Measurements from ENCODE around the gene GNAT2. TPM values are rescaled to one million over a fixed set of nuclear protein-coding genes. Genes with fewer than 3 reads are reported as not detected.

GNAT2 gene
- total RNA-seq, 6 experiments from 2014 or later: 0.11 to 0.40 (median 0.34) TPM; not detected in 3

DNA sequence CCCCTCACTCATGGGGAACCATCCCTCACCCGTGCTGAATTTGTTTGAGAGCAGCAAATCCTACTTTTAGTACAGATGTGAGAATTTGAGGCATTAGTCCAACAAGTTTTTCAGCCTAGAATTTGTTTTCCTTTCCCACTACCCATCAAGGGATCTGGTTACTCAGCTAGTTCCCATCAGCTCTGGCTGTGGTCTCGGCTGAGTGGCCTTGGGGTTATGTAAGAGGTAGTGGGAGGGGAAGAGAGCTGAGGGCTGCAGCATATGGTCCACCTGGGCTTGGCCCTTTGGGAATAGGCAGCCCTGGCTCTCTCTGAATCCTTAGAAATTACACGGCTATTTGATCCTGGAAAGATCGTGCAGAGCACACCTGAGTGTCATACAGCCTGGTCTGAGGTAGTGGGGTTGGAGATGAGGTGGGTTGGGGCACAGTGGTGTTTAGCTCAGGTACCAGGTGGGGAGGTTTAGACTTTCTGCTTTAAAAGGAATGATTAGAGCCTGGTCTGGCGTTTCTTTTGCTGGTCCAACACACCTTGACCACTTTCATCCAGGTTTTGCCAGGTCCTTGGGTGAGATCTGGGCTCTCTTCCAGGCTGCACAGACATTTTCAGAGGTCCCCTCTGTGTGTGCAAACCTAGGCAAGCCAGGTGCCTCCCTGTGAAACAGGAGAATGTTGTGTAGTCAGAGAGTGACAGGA lies 40.7 kb upstream of the GNAT2 start:
- Mint-ChIP-seq H3K4me3 (no peak overlapping the region), H3K27ac (no peak overlapping the region), H3K9me3 (no peaks in the 10 kb centered on the region), H3K27me3 (ENCODE audit: insufficient read depth) (no peaks in the 10 kb centered on the region; the same call in 1 of the 2 replicates), H3K36me3 (ENCODE audit: low read depth) (0 out of 2 replicates have a peak, but pooled peaks cover 9% of the 10 kb centered on the region), H3K4me1 (ENCODE audit: low read depth) (peaks cover 30% of the 10 kb centered on the region)
- DNase-seq: no peak
- TF ChIP-seq, protein P1, sequence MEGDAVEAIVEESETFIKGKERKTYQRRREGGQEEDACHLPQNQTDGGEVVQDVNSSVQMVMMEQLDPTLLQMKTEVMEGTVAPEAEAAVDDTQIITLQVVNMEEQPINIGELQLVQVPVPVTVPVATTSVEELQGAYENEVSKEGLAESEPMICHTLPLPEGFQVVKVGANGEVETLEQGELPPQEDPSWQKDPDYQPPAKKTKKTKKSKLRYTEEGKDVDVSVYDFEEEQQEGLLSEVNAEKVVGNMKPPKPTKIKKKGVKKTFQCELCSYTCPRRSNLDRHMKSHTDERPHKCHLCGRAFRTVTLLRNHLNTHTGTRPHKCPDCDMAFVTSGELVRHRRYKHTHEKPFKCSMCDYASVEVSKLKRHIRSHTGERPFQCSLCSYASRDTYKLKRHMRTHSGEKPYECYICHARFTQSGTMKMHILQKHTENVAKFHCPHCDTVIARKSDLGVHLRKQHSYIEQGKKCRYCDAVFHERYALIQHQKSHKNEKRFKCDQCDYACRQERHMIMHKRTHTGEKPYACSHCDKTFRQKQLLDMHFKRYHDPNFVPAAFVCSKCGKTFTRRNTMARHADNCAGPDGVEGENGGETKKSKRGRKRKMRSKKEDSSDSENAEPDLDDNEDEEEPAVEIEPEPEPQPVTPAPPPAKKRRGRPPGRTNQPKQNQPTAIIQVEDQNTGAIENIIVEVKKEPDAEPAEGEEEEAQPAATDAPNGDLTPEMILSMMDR (IDR thresholded peaks at IDR 0.05): no peak

GRCh38 chr1:109659145-109659544 lies 39.7 kb upstream of the GNAT2 start:
- Mint-ChIP-seq H3K4me1 (ENCODE audit: low read depth) (peaks cover 26% of the 10 kb centered on the region), H3K9me3 (no peaks in the 10 kb centered on the region), H3K27ac (no peak overlapping the region), H3K27me3 (ENCODE audit: insufficient read depth) (no peaks in the 10 kb centered on the region; the same call in 1 of the 2 replicates), H3K36me3 (ENCODE audit: low read depth) (0 out of 2 replicates have a peak, but pooled peaks cover 9% of the 10 kb centered on the region), H3K4me3 (no peak overlapping the region)
- DNase-seq: no peak
- TF ChIP-seq, protein P1 (IDR thresholded peaks at IDR 0.05): no peak

DNA sequence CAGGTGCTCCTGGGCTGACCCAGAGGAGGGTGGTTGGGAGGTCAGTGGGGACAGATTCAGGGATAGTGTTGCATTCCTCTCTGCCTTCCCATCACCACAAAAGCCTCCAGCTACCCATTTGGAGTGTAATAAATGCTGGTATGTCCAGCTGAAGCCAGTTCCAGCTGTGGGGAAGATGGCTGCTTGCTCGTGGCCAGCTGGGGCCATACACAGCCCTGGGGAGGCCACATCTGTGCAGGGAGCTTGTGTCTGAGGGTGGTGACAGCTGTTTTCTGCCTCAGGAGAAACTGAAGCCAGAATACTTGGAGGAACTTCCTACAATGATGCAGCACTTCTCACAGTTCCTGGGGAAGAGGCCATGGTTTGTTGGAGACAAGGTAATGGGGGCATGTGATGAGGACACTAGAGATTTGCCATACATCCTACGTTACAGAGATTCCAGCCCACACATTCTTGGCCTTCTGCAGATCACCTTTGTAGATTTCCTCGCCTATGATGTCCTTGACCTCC lies 39.2 kb upstream of the GNAT2 start:
- Mint-ChIP-seq H3K4me3 (no peak overlapping the region), H3K4me1 (ENCODE audit: low read depth) (peaks cover 23% of the 10 kb centered on the region), H3K27ac (no peak overlapping the region), H3K27me3 (ENCODE audit: insufficient read depth) (no peaks in the 10 kb centered on the region; the same call in 1 of the 2 replicates), H3K9me3 (no peaks in the 10 kb centered on the region), H3K36me3 (ENCODE audit: low read depth) (0 out of 2 replicates have a peak, but pooled peaks cover 9% of the 10 kb centered on the region)
- no peak for DNase-seq
- TF ChIP-seq, protein P1 (IDR thresholded peaks at IDR 0.05): no peak

- TF ChIP-seq, protein P1 (IDR thresholded peaks at IDR 0.05): no peak
- Mint-ChIP-seq H3K9me3 (no peaks in the 10 kb centered on the region), H3K27ac (no peak overlapping the region), H3K4me3 (no peak overlapping the region), H3K27me3 (ENCODE audit: insufficient read depth) (no peaks in the 10 kb centered on the region; the same call in 1 of the 2 replicates), H3K4me1 (ENCODE audit: low read depth) (peaks cover 24% of the 10 kb centered on the region), H3K36me3 (ENCODE audit: low read depth) (0 out of 2 replicates have a peak, but pooled peaks cover 9% of the 10 kb centered on the region)
- no peak for DNase-seq
Measured at GRCh38 chr1:109657970-109658369, 38.6 kb upstream of the GNAT2 start.

GRCh38 chr1:109657395-109657794 lies 38.0 kb upstream of the GNAT2 start:
- Mint-ChIP-seq H3K9me3 (no peaks in the 10 kb centered on the region), H3K27ac (no peak overlapping the region), H3K4me1 (ENCODE audit: low read depth) (peaks cover 20% of the 10 kb centered on the region), H3K36me3 (ENCODE audit: low read depth) (0 out of 2 replicates have a peak, but pooled peaks cover 9% of the 10 kb centered on the region), H3K27me3 (ENCODE audit: insufficient read depth) (no peaks in the 10 kb centered on the region; the same call in 1 of the 2 replicates), H3K4me3 (no peak overlapping the region)
- DNase-seq: no peak
- TF ChIP-seq, protein P1 (IDR thresholded peaks at IDR 0.05): no peak
